ENCODE data around the gene PHAF1.

GRCh38 chr16:67146523-67147357, 37.0 kb downstream of the PHAF1 start:
- TF ChIP-seq CTCF (IDR thresholded peaks at IDR 0.05) (no peak), POLR2A (IDR thresholded peaks at IDR 0.05) (no peak)

All from adrenal gland (tissue), 5 donors.